Thymus (tissue), 11 donors: ENCODE data around the gene LRRC4C. TPM values are rescaled to one million over a fixed set of nuclear protein-coding genes. Genes with fewer than 3 reads are reported as not detected.

Source experiments
- DNase-seq, 9 donors: peaks; one replicate each; pipeline ENCODE4 v3.0.0-alpha.2; 2013; ENCODE audit warnings: low spot score in 9 of 9, low read depth in 6 of 9, missing footprints in 1 of 9
- H3K27ac ChIP-seq, 2 donors: one replicate each; pipeline ENCODE4 v1.5.1; 2013; ENCODE audit warnings: control low read depth in 1 of 2, low read depth in 1 of 2, low read length in 1 of 2, mild to moderate bottlenecking in 1 of 2, moderate library complexity in 1 of 2
- H3K27me3 ChIP-seq, 2 donors: one replicate each; pipeline ENCODE4 v1.5.1; 2013; ENCODE audit warnings: low read length in 1 of 2; ENCODE audit not compliant: control insufficient read depth in 2 of 2, insufficient read depth in 1 of 2
- H3K36me3 ChIP-seq, 2 donors: one replicate each; pipeline ENCODE4 v1.5.1; 2013; ENCODE audit warnings: low read length in 1 of 2, mild to moderate bottlenecking in 1 of 2, moderate library complexity in 1 of 2; ENCODE audit not compliant: control insufficient read depth in 2 of 2, insufficient read depth in 2 of 2
- H3K4me1 ChIP-seq, 2 donors: one replicate each; pipeline ENCODE4 v1.5.1; 2013; ENCODE audit warnings: low read length in 2 of 2; ENCODE audit not compliant: control insufficient read depth in 2 of 2, insufficient read depth in 2 of 2
- H3K4me3 ChIP-seq, 2 donors: one replicate each; pipeline ENCODE4 v1.5.1; 2013; ENCODE audit warnings: low read length in 2 of 2, control low read depth in 1 of 2, mild to moderate bottlenecking in 1 of 2
- H3K9me3 ChIP-seq, 2 donors: one replicate each; pipeline ENCODE4 v1.5.1; 2013; ENCODE audit warnings: low read length in 1 of 2, mild to moderate bottlenecking in 1 of 2; ENCODE audit not compliant: control insufficient read depth in 2 of 2, insufficient read depth in 1 of 2
- WGBS: extraction: QIAGEN DNeasy Blood & Tissue Kit; methylation state at CpG from one replicate; pipeline ENCODE4 v1.1.7; 2013; 5-methylcytosine and 5-hydroxymethylcytosine counted together
- polyA plus RNA-seq: library from polyadenylated mRNA; stranded (reverse); fragments of 200-250 nt; gene quantifications from one replicate; pipeline ENCODE4 v1.2.3, GENCODE V29; 2013
- total RNA-seq: library from RNA; stranded (reverse); fragments of 120-200 nt; gene quantifications from one replicate; pipeline ENCODE4 v1.2.4, GENCODE V29; 2013
- donor health status: healthy.

The LRRC4C gene
- total and polyA plus RNA-seq, 2 donors, result 0.30 to 1.6 TPM

GRCh38 chr11:41382927-41383326 is 76.5 kb downstream of the LRRC4C start:
- H3K36me3 ChIP-seq, result no peaks in the 10 kb centered on the region
- no peak for DNase-seq
- H3K4me1 ChIP-seq, result no peaks in the 10 kb centered on the region
- no peaks in the 10 kb centered on the region for H3K27me3 ChIP-seq
- H3K4me3 ChIP-seq, result no peak overlapping the region
- WGBS, result 93% methylated on average over 2 of the region's 2 CpGs
- no peak overlapping the region for H3K27ac ChIP-seq
- H3K9me3 ChIP-seq, result no peaks in the 10 kb centered on the region

DNA sequence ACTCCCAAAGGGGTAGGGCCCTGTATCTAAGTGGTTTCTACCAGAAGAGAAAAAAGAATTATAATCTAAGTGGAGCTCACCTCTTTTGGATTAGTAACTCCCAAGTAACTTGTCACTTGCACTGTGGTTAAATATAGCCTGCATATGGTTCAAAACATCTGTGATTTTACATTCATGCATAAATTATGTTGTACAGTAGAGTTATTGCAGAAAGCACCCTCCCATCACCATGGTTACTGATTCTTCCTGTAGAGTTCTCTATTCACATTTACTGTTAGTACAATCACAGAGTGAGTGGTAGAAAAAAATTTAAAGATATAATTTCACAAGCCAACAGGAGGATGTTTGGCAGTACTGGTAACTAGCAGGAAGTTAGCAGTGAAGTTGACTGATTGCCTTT is 80.4 kb downstream of the LRRC4C start:
- Histone ChIP-seq H3K4me1 (no peaks in the 10 kb centered on the region), H3K27me3 (no peaks in the 10 kb centered on the region), H3K36me3 (no peaks in the 10 kb centered on the region), H3K9me3 (no peaks in the 10 kb centered on the region), H3K4me3 (no peak overlapping the region), H3K27ac (no peak overlapping the region)
- no peak for DNase-seq

DNA sequence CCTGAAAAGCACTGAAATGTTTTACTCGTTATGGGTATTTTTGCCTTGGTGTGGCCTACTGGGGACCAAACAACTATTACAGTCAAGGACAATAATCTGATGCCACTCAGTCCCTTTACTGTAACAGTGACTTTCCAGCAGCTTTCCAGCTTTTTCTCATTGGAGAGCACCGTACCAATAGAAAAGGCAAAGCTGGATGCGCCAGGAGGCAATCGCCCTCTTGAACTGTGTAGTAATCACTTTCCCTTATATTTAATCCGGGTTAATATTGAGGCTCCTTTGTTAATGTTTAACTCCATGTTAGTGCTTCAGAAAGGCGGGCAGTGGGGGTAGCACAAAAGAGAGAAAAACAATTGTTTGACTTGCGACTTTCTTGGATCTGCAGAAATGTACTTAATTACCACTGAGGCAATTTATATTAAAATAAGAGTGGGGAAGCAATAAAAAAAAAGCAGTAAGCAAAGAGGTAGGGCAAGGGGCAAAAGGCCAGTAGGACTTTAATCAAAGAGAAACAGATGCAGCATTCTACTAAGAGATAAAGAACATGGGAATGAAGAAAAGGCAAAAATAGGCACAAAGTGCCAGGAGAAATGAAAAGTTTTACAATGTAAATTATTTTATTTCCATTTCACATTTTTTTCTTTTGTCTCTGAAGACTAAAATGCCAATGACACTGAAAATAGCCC is 81.6 kb downstream of the LRRC4C start:
- Histone ChIP-seq H3K27ac (no peak overlapping the region), H3K4me1 (no peaks in the 10 kb centered on the region), H3K9me3 (no peaks in the 10 kb centered on the region), H3K27me3 (no peaks in the 10 kb centered on the region), H3K36me3 (no peaks in the 10 kb centered on the region), H3K4me3 (no peak overlapping the region)
- DNase-seq, result no peak
- 86% methylated on average over 7 of the region's 7 CpGs for WGBS

GRCh38 chr11:41351825-41352224 is 107.6 kb downstream of the LRRC4C start:
- 71% methylated on average over 2 of the region's 2 CpGs for WGBS
- DNase-seq, result no peak
- Histone ChIP-seq H3K27me3 (no peaks in the 10 kb centered on the region), H3K36me3 (no peaks in the 10 kb centered on the region), H3K27ac (no peak overlapping the region), H3K4me1 (no peaks in the 10 kb centered on the region), H3K4me3 (no peak overlapping the region), H3K9me3 (peaks cover 0 to 8% of the 10 kb centered on the region in 2 donors)

GRCh38 chr11:41346042-41346441 is 113.4 kb downstream of the LRRC4C start:
- Histone ChIP-seq H3K4me3 (no peak overlapping the region), H3K4me1 (no peaks in the 10 kb centered on the region), H3K36me3 (no peaks in the 10 kb centered on the region), H3K27me3 (no peaks in the 10 kb centered on the region), H3K9me3 (peaks cover 0 to 8% of the 10 kb centered on the region in 2 donors), H3K27ac (no peak overlapping the region)
- WGBS, result 96% methylated on average over 2 of the region's 2 CpGs
- no peak for DNase-seq

DNA sequence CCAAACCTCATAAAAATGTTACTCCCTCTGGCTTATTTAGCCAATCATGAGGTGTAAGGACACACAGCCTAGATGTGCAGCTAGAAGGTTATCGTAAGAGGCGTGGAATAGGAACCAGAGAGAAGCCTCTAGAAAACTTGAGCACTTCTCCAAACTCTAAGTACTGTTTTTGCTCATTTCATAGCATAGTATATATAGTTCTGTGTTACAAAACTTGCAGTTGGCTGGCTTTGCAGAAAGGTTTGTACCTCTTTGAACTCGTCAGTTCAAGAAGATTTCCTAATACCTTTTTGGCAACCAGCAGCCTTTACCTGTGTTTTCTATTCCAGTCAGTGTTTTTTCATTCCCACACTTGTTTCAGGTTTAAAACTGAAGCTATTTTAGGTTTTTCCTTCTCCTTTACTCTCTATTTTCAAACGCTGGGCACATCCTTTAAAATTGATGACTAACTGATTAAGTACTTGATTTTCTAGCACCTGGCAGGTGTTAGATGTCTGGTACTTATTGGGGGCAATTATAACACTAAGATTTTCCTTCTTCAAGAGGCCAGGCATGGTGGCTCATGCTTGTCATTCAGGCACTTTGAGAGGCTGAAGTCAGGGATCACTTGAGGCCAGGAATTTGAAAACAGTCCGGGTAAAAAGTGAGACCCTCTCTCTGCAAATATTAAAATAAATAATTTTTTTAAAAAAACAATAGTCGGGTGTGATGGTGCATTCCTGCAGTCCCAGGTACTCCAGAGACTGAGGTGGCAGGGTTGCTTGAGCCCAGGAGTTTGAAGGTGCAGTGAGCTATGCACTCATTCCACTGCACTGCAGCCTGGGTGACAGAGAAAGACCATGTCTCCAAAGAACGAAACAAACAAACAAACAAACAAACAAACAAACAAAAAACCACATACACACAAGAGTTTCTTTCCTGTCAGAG is 125.2 kb downstream of the LRRC4C start:
- Histone ChIP-seq H3K9me3 (no peaks in the 10 kb centered on the region), H3K36me3 (no peaks in the 10 kb centered on the region), H3K4me3 (no peak overlapping the region), H3K4me1 (no peaks in the 10 kb centered on the region), H3K27ac (no peak overlapping the region), H3K27me3 (no peaks in the 10 kb centered on the region)
- DNase-seq, result no peak
- WGBS, result 85% methylated on average over 7 of the region's 7 CpGs

DNA sequence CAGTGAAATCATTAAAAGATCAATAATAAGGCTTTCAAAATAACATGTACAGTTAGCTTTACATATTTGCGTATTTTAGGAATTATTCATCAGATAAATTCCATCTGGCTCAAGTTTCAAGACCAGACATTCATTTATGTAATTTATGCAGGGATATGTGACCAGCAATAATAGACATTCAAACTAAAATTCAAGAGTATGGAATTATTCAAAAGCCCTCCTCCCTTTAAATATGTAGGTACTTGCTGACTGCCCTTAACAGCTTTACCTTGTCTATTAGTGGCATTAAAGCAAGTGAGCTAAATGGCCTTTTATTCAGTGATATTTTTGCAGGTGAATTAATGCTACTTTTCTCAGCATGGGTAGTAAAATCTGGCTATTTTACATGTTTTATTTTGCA is 126.1 kb downstream of the LRRC4C start:
- WGBS, result 93% methylated on average over 1 of the region's 1 CpG
- H3K27ac ChIP-seq, result no peak overlapping the region
- no peaks in the 10 kb centered on the region for H3K4me1 ChIP-seq
- no peak for DNase-seq
- H3K9me3 ChIP-seq, result no peaks in the 10 kb centered on the region
- no peaks in the 10 kb centered on the region for H3K27me3 ChIP-seq
- H3K36me3 ChIP-seq, result no peaks in the 10 kb centered on the region
- H3K4me3 ChIP-seq, result no peak overlapping the region

DNA sequence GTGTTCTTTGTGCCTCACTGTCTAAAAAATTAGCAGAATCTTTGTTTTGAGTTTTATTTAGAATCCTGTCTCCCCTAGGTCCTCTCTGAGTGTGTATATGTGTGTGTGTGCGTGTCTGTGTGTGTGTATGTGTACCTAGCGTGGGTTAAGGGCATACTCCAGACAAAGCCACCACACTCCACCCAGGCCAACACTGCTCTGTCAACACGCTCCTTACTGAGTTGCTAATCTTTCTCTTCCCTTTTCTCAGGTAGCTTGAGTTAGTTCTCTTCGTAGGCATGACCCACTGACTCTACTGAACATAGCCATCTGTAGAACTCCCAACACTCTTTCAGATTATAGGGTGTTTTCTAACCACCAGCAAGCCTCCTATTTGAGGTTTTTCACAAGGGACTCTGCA is 131.1 kb downstream of the LRRC4C start:
- H3K4me1 ChIP-seq, result no peaks in the 10 kb centered on the region
- no peaks in the 10 kb centered on the region for H3K9me3 ChIP-seq
- no peaks in the 10 kb centered on the region for H3K36me3 ChIP-seq
- WGBS, result 88% methylated on average over 4 of the region's 4 CpGs
- no peak for DNase-seq
- H3K27me3 ChIP-seq, result no peaks in the 10 kb centered on the region
- no peak overlapping the region for H3K27ac ChIP-seq
- no peak overlapping the region for H3K4me3 ChIP-seq

- no peaks in the 10 kb centered on the region for H3K9me3 ChIP-seq
- DNase-seq, result no peak
These were observed 136.0 kb downstream of the LRRC4C start for GRCh38 chr11:41323446-41323845.

More at GRCh38 chr11:41323446-41323845, 136.0 kb downstream of the LRRC4C start:
- 95% methylated on average over 3 of the region's 3 CpGs for WGBS
- Histone ChIP-seq H3K36me3 (no peaks in the 10 kb centered on the region), H3K27me3 (no peaks in the 10 kb centered on the region), H3K4me3 (no peak overlapping the region), H3K27ac (no peak overlapping the region), H3K4me1 (no peaks in the 10 kb centered on the region)
